Tongue (tissue), 2 donors: ENCODE results near the gene GNA12. TPM values are rescaled to one million over a fixed set of nuclear protein-coding genes. Genes with fewer than 3 reads are reported as not detected.
"Not testable (repeated sequence)": the region's sequence is repeated elsewhere in the genome, so short reads cannot be mapped to it uniquely, and the experiment has no call there.

ENCODE experiments used
- DNase-seq: peaks from one replicate; pipeline ENCODE4 v3.0.0-alpha.2; 2015
- total RNA-seq: library from RNA; depleted of rRNA; stranded (reverse); fragments of >200 nt; gene quantifications from one replicate; pipeline ENCODE4 v1.2.3, GENCODE V29; 2014

Gene GNA12
- total RNA-seq, 1 donor from 2014 or later: 20.3 TPM

DNA sequence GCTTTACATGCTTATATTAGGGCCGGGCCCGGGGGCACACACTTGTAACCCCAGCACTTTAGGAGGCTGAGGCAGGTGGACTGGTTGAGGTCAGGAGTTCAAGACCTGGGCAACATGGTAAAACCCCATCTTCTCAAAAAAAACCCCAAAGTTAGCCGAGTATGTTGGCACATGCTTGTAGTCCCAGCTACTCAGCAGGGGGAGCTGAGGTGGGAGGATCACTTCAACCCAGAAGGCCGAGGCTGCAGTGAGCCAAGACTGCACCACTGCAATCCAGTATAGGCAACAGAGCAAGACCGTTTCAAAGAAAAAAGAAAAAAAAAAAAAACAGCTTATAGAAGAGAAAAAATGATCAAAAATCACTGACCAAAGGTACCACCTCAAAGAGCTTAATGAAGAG is 93.0 kb downstream of the GNA12 start:
- no peak for DNase-seq

DNA sequence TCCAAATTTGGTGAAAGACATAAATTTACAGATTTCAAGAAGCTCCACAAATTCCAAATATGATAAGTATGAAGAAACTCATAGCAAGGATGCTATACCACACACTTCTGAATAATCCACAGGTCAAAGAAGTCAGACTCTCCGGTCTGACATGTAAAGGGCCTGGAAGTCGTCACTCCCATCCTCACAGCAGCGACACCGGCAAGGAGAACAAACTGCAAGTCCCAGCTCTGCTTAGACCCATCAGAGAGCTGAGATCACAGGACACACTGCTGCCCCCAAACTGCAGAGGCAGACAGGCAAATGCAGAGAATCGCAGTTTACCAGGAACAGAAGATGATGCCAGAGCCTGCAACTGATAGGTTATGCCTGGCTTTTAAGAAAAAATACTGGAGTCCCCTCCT is 94.1 kb downstream of the GNA12 start:
- no peak for DNase-seq

DNA sequence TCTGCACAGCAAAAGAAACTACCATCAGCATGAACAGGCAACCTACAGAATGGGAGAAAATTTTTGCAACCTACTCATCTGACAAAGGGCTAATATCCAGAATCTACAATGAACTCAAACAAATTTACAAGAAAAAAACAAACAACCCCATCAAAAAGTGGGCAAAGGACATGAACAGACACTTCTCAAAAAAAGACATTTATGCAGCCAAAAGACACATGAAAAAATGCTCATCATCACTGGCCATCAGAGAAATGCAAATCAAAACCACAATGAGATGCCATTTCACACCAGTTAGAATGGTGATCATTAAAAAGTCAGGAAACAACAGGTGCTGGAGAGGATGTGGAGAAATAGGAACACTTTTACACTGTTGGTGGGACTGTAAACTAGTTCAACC is 95.4 kb downstream of the GNA12 start:
- not testable (repeated sequence) for DNase-seq

DNA sequence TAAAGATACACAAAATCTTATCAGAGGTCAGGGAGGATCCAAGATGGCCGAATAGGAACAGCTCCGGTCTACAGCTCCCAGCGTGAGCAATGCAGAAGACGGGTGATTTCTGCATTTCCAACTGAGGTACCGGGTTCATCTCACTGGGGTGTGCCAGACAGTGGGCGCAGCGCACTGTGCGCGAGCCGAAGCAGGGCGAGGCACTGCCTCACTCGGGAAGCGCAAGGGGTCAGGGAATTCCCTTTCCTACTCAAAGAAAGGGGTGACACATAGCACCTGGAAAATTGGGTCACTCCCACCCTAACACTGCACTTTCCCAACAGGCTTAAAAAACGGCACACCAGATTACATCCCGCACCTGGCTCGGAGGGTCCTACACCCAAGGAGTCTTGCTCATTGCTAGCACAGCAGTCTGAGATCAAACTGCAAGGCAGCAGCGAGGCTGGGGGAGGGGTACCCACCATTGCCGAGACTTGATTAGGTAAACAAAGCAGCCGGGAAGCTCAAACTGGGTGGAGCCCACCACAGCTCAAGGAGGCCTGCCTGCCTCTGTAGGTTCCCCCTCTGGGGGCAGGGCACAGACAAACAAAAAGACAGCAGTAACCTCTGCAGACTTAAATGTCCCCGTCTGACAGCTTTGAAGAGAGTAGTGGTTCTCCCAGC is 100.5 kb downstream of the GNA12 start:
- not testable (repeated sequence) for DNase-seq

DNA sequence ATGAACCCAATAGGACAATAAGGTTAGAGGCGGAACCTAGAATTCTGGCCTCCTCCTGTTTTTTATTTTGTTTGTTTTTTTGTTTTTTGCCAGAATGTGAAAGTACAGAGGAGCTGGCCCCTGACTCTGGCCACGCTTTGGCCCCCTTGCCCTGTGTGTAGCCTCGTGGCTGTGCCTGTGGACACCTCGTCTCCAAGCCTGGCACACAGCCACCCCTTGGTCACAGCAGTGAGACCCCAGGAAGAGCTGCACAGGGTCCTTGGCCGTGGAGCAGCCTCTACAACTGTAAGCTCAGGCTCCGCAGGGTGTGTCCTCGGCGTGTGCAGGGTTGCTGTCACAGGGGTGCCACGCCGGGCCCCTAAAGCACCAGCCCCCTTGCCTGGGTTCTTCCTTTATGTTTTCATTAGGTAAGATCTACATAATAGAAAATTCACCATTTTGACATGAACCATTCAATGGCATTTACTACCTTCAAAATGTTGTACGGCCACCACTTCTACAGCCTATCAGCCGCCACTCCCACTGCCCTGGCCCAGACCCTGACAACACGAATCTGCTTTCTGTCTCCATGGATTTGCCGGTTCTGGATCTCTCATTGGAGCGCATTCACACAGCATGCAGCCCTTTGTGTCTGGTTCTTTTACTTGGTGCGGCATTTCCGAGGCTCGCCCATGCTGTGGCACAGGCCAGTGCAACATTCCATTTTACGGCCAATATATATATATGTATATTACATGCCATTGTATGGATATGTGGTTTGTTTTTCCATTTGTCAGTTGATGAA is 105.2 kb downstream of the GNA12 start:
- no peak for DNase-seq

DNA sequence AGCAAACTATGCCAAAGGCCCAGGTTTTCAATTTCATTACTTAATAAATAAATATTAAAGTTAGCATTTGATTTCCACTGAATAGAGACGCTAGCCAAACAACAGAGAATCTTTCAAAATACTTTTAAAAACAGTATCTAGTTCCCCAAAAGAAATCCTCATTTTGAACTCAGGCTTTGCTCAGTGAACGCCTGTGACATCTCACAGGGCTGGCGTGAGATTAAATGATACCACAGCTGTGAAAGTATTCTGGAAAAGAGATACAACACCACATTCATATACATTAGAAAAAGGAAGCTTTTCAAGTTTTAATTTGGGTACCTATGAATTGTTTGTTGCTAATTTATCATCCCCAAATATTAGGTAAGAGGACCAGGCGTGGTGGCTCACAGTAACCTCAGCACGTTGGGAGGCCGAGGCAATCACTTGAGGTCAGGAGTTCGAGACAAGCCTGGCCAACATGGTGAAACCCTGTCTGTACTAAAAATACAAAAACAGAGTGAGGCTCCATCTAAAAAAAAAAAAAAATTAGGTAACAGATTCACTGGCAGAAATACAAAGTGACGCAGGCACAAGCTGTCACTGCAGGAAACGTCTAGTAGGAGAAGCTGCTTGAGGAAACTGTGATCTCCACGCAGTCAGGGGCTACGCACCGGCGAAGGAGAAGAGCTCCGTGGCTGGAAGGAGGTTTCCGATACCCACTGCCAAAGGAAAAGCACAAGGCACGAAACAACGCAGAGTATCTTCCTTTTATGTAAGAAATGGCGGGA is 106.2 kb downstream of the GNA12 start:
- peak; percentile 55 for DNase-seq

DNA sequence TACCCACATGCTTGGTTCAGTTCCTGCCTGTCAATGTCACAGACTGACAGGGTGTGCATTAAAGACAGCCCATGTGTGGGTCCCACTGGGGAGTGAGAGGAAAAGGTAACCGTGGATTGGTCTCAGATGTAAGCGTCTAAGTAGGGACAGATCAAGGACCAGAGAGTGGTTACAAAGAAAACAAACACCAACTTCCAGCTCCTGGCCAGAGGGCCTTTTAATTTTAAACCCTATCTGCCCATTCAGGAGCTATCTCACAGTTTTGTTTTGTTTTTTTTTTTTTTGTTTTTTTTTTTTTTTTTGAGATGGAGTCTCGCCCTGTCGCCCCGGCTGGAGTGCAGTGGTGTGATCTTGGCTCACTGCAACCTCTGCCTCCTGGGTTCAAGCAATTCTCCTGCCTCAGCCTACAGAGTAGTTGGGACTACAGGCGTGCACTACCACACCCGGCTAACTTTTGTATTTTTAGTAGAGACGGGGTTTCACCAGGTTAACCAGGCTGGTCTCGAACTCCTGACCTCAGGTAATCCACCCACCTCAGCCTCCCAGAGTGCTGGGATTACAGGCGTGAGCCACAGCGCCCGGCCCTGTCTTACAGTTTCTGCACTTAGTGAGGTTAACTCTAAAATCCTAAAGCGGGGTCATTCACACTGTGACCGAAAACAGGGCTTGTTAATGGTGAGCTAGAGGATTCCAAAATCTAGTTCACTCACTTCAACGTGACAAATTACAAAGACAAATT is 106.9 kb downstream of the GNA12 start:
- DNase-seq: not testable (repeated sequence)

DNA sequence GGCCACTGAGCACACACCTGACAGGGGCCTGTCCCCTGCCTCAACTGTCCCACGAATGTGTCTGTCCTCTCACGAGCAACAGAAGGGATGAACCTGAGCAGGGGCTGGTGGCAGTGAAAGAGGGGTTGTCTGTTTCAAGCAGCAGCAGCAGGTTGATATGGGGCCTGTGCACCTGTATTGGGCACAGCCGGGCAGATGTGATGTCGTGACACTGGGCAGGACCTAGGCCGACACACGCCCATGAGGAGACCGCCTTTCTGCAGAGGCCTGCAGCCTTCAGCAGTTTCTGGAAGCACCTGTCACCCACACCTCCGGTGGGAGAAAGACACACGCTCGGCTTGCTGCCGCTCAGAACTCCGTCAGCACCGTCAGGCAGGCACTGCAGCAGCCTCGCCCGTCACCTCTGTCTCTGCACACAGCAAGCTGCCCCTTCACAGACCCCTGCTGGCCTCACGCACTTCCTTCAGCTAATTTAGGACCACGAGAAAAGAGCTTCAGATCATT is 107.6 kb downstream of the GNA12 start:
- DNase-seq: no peak

DNA sequence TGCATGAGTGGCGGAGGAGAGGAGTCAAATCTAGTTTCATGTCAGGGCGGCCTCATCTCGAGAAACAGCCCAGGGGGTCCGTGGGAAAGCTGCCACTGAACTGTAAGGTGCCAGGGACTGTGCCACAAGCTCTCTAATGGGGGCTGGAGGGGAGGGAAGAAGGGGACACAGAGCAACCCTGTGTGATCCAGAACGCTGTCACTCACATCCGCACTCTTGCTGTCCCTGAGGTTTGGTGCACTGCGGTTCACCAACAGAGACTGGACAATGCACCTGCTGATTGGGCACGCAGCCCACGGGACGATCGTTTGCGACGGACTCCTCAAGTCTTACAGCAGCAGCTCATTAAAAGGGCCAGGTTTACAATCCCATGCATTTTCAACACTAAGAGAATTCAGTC is 108.4 kb downstream of the GNA12 start:
- DNase-seq: no peak

DNA sequence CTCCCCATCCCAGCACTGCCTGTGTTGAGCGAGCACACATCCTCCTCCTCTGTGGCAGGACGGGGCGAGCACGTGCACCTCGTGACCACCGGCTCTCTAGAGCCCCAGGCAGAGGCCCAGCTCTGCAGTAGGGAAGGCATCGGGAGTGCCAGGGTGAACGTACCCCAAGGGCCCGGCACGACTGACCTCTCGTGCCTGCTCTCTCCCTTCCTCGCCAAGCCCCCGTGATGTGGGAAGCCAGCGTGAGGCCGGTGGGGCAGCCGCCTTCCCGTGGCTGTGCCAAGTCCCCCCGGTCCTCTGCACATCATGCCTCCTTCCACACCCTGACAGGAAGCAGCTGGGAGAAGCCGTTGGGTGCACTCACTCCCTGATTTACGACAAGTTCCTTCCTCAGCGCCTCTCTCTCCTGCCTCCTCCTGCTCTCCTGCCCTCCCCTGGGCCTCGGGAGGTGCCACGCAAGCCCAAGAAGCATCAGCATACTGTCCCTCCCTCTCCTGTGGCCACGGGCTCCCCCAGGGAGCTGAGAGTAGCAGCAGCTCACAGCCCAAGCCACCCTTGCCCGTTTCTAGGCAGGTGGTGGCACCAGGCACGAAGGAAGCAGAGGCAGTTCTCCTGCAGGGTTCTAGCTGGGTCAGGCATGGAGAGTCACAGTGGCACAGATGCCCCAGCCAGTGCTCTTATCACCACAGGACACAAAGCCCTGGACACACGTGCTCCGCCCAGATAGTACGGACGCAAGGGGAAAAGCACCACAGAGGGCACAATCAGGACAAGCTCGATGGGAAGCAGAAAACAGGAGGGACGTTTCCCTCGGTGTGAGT is 109.1 kb downstream of the GNA12 start:
- no peak for DNase-seq

DNA sequence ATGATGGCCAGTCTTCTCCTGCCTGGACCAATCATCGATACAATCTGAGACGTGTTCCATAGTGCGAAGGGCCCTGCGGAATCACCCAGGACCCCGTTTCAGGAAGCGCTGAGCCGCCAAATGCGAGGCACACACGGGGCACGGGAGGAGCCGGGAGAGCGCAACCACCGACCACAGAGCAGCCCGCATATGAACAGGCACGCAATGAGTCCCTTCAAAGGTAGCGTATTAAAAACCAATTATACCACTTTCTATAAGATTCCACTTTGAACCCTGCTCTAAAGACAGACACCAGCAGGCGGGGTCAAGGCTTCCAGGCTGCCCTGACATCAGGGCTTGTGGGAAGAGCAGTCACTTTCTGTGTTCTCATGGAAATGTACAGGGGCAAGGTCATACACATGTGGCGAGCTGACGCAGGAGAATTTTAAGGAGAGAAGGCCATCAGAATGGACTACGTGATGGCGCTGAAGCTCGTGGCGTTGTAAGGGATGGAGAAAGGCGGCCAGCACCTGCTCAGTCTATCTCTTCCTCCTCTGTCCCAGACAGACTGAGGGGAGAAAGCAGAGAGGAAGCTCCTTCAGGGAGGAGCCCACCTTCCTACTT is 109.9 kb downstream of the GNA12 start:
- DNase-seq: no peak

DNA sequence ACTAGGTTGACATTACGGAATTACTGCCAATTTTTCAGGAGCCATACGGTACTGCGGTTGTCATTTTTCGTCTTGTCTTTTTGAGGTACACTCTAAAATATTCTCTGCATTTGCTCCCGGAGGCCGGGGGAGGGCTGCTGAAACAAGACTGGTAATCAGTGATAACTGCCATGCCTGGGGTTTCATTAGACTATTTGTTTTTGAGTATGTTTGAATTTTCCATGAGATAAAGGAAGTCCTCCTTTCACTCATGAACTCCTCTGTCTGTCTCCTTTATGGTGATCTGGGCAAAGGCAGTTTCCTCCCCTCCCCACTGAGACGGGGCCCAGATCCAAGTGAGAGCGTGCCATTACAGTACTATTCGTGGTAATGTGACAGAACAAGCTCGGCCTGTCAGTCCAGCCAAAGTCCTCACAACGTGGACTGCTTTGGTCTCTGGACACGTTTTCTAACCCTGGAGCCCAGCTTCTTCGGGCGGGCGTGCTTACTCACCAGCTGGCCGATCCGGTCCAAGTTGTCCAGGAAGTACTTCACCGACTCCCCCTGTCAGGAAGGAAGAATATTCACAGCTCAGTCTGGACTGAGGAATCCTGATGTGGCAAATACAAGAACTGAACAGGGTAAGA is 111.0 kb downstream of the GNA12 start:
- DNase-seq: peak; percentile 57

DNA sequence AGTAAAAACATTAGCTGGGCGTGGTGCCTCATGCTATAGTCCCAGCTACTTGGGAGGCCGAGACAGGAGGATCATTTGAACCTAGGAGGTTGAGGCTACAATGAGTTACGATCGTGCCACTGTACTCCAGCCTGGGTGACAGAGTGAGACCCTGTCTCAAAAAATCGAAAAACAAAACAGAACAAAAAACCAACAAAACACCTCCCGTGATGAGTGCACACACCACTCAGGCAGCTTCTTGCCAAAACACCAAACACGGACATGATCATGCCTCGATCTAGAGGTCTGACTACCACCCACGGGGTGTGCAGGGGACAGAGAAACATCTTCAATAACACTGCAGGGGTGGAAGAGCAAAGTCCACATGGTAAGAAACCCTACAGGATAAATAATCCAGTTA is 111.7 kb downstream of the GNA12 start:
- no peak for DNase-seq

DNA sequence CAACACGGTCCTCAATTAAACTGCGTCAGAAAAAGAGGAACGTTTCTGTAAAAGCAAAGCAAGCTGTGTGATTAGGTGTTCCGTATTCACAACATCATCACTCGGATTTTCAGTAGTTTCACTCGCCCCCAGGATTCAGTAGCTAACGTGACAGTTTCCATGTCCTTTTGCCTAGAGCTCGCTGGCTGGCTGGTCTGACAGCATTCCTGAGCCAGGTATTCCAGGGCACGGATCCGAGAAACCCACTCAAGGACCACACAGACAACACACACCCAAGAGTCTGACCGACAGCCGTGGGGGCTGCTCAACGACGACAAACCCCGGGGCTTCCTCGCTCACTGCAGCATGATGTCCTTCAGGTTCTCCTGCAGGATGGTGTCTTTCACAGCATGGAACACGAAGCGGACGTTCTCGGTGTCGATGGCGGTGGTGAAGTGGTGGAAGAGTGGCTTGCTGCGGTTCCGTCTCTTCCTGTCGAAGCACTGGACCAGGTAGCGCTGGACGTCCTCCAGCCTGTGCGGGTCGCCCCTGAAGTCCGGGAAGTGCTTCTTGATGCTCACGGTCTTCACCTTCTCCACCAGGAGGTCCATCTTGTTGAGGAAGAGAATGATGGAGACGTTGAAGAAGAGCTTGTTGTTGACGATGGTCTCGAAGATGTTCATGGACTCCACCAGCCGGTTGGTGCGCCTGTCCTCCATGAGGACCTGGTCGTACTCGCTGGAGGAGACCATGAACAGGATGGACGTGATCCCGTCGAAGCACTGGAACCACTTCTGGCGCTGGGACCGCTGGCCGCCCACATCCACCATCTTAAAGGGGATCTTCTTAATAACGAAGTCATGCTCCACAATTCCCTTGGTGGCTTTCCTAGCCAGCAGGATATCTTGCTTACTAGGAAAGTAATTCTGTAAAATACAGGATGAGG is 113.0 kb downstream of the GNA12 start:
- DNase-seq: no peak

DNA sequence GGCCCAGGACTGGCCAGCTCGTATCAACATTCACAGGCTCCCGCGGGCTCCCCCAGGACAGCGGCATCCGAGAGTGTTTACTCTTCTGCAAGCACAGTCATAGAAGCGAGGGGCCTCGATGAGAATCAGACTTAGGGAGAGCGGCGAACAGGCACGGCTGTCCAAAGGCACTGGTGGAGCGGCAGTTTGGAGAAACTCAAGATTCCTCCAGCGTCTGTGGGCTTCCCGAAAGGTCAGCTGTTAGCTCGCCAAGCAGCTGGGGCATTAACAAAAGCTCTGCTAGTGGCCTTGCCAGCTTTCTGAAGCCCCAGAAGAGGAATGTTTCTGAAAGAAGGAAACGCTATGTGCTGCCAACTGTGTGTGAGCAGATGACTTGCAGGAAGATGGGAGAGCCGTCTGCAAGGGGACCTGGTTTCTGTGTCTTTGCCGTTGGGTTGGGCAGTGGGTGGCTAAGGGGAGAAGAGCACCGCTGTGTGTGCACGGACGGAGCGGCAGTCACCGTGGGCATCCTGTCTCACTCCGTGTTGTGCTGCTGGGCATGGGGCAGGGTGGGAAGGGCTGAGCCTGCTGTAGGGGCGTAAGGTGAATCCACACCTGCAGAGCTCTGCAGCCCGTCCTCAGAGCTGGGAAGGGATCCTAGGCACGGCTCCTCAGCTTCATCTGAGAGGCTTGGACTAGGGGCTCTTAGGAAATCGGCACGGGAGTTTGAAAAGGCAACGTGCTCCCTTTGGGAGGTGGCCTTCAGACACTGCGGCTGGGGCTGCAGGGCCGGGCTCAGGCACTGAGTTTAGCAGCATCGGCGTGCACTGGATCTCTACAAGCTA is 114.0 kb downstream of the GNA12 start:
- DNase-seq: peak; percentile 95

DNA sequence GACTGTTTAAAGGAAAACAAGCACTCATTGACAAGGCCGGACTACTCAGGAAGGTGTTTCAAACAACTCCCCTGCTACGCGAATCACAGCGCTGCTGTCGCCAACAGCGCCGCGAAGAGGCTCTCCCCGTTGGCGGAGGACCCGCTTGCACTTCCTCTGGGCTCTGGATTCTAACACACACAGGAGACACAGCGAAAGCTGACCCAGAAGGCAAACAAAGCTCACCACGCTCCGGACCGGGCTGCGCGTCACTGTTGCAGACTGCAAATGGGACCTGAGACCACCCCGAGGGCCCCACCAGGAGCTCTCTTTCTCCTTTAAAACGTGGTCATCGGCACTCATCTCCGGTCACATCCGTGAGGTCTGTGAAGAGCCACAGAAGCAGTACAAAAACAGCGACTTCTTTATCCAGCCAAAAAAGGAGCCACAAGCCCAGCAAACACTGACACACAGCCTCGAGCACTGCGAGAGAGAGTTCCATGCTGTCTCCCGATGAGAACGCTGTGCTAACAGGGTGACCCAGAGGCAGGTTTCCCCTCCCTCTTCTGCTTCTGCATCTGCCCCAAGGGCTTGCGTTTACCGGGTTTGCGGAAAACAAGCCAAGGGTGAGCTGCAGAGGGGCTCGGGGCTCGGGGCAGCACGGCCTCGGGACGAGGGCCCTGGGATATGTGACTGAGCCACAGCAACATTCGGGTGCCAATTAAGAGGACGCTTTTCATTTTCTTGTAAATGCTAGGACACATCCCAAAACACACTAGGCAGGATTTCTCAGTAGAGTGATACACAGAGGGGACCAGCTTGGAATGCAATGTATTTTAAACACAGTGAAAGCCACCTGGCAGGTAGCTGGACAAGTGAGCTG is 114.8 kb downstream of the GNA12 start:
- DNase-seq: peak; percentile 67

DNA sequence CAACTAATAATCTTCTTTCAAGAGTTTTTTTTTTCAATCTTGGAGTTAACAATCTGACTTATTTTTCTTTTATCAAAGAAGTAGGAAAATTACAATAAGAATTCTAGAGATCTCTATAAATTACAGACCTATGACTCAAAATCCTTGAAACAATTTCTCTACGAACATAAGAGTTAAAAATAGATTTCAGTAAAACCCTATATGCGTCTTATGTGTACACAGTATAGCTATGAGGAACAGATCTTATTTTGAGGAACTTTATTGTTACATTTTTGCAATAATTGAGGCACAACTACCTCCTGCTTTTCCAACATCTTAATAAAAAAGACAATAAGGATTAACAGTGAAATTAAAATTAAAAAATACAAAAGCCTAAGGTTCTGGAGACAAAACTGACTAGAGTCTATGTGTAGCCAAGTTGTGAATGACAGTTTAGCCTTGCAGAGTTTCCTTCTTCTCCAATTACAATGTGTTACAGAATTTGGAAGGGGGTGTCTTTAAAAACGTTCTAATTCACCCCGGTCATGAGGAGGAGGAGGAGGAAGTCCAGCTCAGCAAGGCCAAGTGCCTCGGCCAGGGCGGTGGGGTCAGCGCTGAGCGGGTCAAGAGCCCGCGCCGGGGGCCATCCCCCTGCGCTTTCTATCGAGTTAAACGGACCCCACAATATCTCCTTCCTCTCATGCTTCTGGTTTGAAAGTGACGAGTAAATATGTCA is 115.6 kb downstream of the GNA12 start:
- no peak for DNase-seq
